Stimulated activated CD8-positive, alpha-beta memory T cell treated with anti-CD3 and anti-CD28 coated beads, Interleukin-4, amount 100 ng/mL, for 48 hours (primary cell): ENCODE measurements around the gene ASPSCR1.
"Not testable (repeated sequence)": the region's sequence is repeated elsewhere in the genome, so short reads cannot be mapped to it uniquely, and the experiment has no call there.

ENCODE experiments used
- DNase-seq: peaks from one replicate; pipeline ENCODE4 v3.0.0-alpha.2; 2020

Gene ASPSCR1

DNA sequence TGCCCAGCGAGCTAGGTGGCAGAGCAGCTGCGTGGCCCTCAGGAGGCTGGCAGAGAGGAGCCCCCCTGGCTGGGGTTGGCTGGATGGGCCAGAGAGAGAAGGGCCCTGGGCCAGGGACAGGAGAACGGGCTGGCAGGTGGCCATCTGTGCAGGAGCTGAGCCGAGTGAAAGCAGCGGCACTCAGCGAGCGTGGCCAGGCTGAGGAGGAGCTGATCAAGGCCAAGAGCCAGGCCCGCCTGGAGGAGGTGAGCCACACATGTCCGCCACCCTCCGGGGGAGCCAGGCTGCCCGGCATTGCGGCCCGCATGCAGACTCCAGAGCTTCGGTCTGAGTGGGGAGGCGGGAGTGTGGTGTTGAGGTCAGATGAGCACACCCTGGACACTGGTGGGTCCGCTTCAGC lies 52.0 kb downstream of the ASPSCR1 start:
- DNase-seq, result no peak

DNA sequence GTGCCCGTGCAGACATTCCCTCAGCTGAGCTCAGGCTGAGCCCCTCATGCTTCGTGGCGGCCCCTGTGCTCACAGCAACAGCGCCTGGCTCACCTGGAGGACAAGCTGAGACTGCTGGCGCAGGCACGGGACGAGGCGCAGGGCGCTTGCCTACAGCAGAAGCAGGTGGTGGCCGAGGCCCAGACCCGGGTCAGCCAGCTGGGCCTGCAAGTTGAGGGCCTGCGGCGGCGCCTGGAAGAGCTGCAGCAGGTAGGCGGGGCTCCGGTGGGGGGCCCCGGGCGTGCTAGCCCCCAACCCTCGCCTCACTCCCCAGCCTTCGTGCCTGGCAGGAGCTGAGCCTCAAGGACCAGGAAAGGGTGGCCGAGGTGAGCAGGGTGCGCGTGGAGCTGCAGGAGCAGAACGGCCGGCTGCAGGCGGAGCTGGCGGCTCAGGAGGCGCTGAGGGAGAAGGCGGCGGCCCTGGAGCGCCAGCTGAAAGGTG lies 52.6 kb downstream of the ASPSCR1 start:
- no peak for DNase-seq

DNA sequence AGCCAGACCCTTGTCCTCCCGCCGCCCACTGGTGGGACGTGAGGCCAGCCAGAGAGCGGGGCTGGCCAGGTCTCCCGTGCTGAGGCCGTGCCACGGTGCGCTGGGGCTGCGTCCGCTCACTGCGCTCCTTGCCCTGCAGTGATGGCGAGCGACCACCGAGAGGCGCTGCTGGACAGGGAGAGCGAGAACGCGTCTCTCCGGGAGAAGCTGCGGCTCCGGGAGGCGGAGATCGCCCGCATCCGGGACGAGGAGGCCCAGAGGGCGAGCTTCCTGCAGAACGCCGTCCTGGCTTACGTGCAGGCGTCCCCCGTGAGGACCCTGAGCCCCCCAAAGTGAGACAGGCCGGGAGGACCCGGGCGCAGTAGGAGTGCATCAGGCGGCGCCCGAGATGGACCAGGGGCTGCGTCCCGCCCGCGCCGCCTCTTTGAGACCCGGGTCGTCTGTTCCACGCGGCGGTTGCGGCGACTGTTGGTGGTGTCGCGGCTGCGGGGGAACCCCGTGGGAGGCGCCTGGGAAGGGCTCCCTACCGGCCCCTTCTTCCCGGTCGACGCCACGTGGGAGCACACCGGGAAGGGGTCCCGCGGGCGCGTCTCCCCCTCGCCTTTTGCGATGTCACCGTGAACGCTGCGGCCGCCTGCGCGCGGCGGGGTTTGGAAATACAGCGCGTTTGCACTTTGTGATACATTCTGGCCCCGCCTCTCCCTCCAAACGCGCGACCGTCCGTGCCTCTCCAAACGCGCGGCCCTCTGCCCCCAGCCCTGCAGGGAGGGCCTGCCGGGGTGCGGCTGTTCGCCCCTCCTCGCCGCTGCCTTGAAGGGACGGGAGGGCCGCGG lies 53.3 kb downstream of the ASPSCR1 start:
- DNase-seq, result peak; percentile 89

DNA sequence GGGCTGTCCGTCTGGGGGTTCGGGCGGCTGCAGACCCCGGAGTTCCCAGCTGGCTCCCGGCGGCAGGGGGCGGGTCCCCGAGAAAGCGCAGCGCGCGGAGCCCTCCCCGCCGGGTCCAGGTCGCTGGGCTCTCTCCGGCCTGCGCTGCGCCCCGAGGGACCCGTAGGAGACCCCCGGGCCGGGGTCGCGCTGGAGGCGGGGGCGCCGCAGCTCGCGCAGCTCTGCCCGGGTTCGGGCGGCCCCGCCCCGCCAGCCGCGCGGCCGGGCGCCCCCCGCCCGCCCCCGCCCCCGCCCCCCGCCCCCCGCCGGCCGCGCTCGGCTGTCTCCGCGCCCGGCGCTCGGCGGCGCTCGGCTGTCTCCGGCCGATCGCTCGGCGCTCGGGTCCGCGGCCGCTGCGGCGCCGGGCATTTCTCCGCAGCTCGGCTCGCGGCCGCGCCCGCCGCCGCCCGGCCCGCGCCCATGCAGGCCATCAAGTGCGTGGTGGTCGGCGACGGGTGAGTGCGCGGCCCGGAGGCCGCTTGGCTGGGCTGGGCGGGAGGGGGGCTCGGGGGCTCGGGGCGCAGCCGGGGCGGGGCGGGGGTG lies 54.0 kb downstream of the ASPSCR1 start, which contains the start of gene RAC3:
Gene RAC3, plus strand, starts transcription at position 376 of the 582 bp plus-strand sequence. Its CDS starts 84 bp downstream, at position 460.
- no peak for DNase-seq

DNA sequence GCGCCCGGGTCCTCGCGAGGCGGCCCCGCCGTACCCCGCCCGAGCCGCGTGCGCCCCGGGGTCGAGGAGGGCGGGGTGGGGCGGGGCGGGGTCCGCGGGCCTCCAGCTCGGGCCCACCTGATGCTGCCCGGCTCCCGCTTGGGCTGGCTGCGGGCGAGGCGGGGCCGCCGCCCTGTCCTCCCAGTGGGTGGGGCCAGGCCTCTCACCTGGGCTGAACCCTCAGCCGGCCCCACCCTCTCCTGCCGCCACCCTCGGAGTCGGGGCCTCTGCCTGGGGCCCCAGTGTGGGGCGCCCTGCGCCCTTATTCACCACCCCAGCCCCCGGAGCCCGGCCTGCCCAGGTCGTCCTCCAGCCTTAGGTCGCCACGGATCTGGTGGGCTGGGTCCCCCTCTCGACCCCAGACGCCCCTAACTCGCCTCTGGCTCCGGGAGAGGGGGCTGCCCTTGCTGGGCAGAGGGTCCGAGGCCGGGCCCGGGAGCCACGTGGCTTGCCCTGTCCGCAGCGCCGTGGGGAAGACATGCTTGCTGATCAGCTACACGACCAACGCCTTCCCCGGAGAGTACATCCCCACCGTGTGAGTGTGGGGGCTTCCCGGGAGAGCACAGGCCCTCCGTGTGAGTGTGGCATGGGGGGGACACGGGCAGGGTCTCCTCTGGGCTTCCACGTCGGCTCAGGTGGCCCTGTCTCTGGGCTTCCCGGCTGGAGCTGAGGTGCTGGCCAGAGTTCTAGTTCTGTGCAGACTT lies 54.6 kb downstream of the ASPSCR1 start:
- DNase-seq, result peak; percentile 63

DNA sequence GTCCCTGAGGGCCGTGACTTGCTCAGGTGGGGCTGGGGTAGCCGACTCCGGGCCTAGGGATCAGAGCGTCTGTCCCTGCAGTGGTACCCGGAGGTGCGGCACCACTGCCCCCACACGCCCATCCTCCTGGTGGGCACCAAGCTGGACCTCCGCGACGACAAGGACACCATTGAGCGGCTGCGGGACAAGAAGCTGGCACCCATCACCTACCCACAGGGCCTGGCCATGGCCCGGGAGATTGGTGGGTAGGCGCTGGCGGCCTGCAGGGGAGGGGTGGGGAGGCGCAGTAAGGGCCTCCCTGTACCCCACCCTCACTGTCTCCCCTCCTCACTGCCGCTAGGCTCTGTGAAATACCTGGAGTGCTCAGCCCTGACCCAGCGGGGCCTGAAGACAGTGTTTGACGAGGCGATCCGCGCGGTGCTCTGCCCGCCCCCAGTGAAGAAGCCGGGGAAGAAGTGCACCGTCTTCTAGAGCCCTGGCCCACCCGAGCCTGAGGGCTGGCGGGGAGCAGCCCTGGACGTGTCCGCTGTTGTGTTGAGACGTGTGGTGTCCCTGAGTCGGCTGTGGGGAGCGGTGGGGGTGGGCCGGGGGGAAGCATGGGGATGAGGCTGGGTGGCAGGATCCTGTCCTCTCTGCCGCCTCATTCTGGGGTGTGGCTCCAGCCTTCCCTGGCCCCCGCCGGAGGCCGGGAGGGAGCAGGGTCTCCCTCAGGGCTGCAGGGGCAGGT lies 56.1 kb downstream of the ASPSCR1 start:
- no peak for DNase-seq

DNA sequence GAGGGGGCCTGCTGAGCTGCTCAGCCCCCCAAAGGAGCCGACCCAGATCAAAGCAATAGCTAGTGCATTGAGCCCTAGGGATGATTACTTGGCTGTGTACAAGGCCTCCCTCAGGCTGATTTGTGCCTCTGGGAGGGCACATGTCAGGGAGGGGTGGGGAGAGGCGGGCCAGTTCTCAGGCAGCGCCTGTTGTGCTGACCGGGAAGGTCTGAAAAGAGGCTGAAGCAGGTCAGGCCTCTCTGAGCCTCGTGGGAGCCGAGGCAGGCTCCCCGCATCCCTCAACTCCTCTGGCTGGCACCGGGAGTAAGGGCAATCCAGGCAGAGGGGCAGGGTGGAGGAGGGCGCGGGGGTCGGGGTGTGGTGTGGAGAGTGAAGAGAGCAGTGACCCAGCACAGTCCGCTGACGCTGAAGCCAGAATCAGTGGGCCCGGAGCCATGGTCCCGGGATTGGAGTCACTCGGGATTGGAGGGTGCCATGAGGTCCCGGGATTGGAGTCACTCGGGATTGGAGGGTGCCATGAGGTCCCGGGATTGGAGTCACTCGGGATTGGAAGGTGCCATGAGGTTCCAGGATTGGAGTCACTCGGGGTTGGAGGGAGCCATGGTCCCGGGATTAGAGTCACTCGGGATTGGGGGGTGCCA lies 57.1 kb downstream of the ASPSCR1 start:
- DNase-seq, result no peak

DNA sequence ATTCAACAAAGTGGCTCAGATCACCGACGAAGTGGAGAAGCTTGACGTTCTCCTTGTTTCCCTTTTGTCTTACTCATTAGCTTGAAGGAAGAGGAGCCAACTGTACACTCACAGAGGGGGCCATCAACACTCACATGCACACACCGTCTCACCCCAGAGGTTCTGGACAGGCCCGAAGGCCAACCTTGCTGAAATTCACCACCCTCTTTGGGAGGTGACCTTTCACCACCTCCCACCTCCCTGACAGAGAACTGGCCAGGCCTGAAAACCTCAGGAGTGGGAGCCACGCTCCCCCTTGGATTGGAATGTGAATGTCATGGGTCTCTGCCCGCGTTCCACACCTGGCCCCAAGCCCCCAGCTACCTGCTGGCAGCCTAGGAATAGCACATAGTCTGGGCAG lies 58.1 kb downstream of the ASPSCR1 start:
- DNase-seq, result no peak

- no peak for DNase-seq
Measured at GRCh38 chr17:82035956-82036633, 58.7 kb downstream of the ASPSCR1 start.

DNA sequence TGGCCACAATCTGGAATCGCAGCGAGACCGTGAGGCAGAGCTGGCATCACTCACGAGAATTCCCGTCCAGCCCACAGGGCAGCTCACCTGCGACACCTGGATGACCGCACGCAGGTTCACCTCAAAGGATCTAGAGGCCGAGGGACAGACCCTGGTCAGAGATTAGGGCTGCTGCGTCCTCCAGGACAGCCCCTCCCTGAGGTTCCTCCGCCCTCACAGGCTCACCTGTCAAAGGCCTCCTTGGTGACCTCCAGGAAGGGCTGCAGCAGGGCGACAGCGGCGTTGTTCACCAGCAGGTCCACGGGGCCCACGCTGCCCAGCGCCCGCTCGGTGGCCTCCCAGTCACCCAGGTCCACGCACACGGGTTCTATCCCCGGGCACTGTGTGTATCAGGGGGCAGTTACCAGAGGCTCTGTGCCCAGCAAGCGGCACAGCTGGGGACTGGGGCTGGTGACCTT lies 59.2 kb downstream of the ASPSCR1 start:
- peak; percentile 38 for DNase-seq

GRCh38 chr17:82037092-82037888 lies 59.9 kb downstream of the ASPSCR1 start, which contains the start of gene DCXR:
DCXR (minus strand) TSS chr17:82037697; CDS start chr17:82037682, 15 bp downstream.
- peak; percentile 97 for DNase-seq

GRCh38 chr17:82037889-82038195 lies 60.4 kb downstream of the ASPSCR1 start:
- DNase-seq, result no peak

GRCh38 chr17:82038796-82039409 lies 61.5 kb downstream of the ASPSCR1 start:
- DNase-seq, result not testable (repeated sequence)

DNA sequence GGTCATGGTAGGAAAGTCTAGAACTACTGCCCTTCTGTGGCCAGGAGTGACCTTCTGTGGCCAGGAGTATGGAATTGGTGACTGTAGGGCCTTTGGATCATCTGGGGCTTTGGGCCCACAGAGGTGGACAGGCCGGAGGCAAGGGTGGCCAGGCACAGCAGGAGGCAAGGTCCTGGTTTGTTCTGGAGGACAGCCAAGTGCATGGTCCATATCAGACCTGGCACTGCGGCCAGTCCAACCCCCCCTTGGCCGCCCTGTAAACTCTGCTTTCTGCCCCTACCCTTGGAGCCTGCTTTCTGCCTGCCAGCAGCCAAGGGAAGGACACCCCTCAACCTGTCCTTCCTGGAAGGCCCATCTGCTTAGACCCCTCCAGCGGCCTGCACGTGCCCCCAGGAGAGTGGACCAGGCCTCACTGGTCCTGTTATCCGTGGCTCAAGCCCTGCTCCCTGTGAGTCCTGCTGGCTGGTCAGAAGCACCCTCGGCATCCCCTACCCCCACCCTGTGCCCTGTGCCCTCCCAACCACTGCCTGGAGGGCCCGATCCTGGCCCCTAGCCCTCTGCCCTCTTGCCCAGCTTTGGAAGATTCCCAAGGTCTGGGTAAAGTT lies 62.4 kb downstream of the ASPSCR1 start:
- DNase-seq, result no peak

GRCh38 chr17:82041144-82041814 lies 63.9 kb downstream of the ASPSCR1 start:
- no peak for DNase-seq

- no peak for DNase-seq
Measured at GRCh38 chr17:82042649-82043048, 65.2 kb downstream of the ASPSCR1 start.

- no peak for DNase-seq
Measured at GRCh38 chr17:82043507-82043906, 66.1 kb downstream of the ASPSCR1 start.

- DNase-seq, result no peak
Measured at GRCh38 chr17:82045936-82046484, 68.6 kb downstream of the ASPSCR1 start.

DNA sequence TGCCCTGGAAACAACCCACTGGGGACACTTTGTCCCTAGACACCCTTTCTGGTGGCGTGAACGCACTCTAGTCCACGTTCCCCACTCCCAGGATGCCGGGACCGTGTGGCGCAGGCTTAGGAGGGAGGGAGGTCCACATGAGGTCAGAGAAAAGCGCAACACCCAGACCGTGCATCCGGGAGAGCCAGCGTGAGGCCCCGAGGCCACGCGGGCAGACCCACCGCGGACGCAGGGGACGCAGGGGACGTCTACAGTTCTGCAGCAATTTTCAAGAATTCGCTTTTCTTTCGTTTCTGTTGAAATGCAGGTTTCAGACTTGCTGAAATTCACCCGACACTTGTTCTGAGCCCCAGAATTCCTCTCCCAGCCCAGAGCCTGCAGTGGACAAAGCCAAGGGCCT lies 69.5 kb downstream of the ASPSCR1 start:
- no peak for DNase-seq
